ENCODE measurements around the gene LCE7A.

GRCh38 chr1:152823294-152823693, 36.5 kb upstream of the LCE7A start:
- no peak for TF ChIP-seq POLR2AphosphoS5 (IDR thresholded peaks at IDR 0.05)
- TF ChIP-seq CTCF (IDR thresholded peaks at IDR 0.05): no peak
- TF ChIP-seq POLR2A (IDR thresholded peaks at IDR 0.05): no peak
